GM18502 (cell line): Measurements from ENCODE around the gene CRYBB1.

ENCODE experiments used
- ATAC-seq: cut with Tn5 transposase; IDR thresholded peaks from one replicate; pipeline ENCODE4 v1.9.1; 2021; ENCODE audit warnings: mild to moderate bottlenecking; ENCODE audit not compliant: unreplicated experiment, poor library complexity

Gene CRYBB1

GRCh38 chr22:26559961-26560575 is 57.8 kb downstream of the CRYBB1 start:
- ATAC-seq = no peak

DNA sequence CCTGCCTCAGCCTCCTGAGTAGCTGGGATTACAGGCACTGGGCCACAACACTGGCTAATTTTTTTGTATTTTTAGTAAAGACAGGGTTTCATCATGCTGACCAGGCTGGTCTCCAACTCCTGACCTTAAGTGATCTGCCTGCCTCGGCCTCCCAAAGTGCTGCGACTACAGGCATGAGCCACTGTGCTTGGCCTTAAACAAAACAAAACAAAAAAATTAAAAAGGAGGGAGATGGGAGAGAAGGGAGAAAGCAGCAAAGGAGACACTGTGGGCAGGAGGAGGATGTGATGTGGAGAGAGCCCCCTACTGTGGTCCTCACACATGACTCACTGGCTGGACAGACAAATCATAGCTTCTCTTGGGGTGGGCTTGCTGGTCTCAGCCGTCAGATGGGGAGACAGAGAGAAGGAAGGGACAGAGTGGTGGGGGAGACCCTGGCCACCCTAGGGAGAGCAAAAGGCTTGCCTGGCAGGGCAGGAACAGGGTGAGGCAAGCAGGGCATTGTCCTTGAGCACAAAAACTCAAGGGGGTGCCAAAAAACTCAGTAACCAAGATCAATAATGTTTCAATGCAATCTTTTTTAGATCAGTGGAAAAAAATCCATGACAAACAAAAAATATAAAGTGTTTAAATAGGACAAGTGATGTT is 59.5 kb downstream of the CRYBB1 start:
- no peak for ATAC-seq

- no peak for ATAC-seq
Observed at GRCh38 chr22:26556904-26557303, 60.9 kb downstream of the CRYBB1 start.

DNA sequence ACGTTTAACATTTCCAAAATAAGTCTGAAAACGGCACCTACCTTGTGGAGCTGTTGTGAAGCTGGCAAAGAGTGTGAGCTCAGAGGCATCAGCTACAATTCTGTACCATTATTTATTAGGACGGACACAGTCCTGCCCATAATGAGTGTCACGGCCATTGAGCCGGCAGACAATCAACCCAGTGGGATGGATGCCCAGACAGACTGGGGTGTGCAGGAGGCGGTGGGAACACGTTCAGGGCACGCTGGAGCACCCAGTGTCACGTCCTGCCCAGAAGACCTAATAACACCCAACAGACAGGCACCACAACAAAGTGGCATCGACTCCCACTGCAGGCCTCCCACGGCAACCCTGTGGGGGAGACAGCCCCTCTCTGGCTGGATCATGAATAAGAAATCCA is 62.3 kb downstream of the CRYBB1 start:
- ATAC-seq = no peak

- ATAC-seq = no peak
Observed at GRCh38 chr22:26554956-26555355, 62.9 kb downstream of the CRYBB1 start.

DNA sequence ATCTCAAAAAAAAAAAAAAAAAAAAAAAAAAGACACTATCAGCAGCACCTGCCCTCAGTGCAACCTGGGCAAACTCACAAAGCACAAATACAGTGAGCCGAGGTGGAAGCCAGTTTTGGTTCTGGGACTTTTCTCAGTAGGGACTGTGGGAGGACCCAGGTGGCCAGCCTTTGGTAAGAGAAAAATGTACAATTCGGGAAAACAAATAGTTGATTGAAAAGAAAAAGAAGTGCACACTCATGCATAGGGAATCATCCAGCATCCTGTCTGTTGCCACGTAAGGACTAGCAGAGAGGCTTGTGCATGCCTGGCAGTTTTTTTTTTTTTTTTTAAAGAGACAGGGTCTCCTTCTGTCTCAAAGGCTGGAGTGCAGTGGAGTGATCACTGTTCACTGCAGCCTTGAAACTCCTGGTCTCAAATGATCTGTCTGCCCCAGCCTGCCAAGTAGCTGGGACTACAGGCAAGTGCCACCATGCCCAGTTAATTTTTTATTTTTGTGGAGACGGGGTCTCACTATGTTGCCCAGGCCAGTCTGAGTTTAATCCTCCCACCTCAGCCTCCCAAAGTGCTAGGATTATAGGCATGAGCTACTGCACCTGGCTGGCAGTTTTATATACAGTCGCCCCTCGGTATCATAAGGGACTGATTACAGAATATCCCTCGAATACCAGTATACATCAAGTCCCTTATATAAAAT is 64.6 kb downstream of the CRYBB1 start:
- ATAC-seq = no peak

DNA sequence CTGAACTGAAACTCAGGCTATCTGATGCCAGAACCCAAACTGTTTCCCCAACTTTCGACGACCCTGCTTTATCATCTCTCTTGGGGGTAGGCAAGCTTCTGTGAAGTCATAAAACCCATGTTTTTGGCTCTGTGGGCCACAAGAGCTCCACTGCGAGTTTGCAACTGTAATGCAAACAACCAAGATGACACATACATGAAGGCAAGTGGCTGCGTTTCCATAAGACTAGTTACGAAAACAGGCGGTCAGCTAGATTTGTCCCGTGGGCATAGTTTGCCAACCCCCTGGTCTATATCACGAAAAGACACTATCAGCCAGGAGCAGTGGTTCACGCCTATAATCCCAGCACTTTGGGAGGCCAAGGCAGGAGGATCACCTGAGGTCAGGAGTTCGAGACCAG is 65.4 kb downstream of the CRYBB1 start:
- no peak for ATAC-seq

DNA sequence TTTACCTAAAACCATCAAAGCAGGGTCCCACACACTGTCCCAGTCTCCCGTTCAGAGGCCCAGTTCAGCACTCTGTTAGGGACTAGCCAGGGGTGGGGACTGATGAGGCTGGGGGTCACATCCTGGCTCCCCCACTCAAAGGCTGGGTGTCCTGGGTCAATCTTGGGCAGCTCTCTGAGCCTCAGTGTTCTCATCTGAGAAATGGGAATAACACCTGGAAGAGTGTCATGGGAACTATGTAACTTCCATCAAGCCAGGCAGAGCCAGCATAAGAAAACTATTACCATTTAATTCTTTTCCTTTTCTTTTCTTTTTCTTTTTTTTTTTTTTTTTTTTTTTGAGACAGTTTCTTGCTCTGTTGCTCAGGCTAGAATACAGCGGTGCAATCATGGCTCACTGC is 66.3 kb downstream of the CRYBB1 start:
- ATAC-seq = no peak

DNA sequence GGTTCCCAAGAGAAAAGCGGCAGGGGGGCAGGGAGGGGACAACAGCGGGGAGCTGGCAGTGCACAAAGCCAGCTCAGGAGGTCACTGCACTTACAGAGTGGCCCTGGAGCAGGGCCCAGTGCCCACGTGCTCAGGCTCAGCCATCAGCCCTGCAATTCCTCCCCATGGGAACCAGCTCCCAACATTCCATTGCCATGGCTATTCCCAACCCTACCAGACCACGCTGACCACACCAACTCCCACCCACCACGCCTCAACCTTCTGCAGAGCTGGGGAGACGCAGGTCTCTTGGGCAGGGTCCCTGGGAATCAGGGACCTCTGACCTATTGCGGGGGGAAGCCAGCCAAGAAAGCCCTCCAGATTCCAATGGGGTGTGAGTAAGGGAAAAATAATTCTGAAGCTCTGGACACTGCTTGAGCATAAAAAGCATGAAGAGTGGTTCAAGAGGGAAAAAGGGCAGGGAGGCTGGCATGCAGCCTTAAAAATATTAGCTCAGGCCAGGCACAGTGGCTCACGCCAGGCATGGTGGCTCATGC is 67.3 kb downstream of the CRYBB1 start:
- no peak for ATAC-seq

- ATAC-seq = no peak
Observed at GRCh38 chr22:26549902-26550497, 67.8 kb downstream of the CRYBB1 start.
